Measurements from ENCODE around the gene INCA1.

Gene INCA1

DNA sequence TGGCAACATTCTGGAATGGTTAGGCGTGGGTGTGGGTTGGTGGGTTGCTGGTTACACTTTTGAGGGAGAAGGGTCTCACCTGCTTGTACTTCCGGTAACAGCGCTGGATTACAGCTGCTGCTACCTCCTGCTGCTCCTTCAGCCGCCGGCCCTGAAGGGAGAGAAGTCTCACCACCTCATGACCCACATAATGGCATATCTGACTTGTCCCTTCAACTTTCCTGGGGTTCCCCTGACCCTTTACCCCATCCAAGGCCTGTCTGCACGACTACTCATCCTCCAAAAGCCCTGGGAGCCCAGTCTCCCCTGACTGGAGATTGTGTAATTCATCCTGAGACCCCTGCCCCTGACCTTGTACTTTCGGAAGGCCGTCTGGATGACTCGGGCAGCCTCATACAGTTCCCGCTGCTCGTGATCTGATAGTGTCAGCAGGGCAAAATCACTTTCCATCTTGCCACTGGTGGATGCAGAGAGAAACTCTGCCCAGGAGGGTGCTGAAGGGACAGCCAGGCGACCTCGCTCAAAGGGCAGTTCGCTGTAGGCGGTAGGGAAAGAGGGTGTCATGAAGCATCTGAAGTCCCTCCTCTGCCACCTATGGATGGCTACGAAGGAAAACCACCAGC lies 27.7 kb downstream of the INCA1 start:
- DNase-seq, result no peak

DNA sequence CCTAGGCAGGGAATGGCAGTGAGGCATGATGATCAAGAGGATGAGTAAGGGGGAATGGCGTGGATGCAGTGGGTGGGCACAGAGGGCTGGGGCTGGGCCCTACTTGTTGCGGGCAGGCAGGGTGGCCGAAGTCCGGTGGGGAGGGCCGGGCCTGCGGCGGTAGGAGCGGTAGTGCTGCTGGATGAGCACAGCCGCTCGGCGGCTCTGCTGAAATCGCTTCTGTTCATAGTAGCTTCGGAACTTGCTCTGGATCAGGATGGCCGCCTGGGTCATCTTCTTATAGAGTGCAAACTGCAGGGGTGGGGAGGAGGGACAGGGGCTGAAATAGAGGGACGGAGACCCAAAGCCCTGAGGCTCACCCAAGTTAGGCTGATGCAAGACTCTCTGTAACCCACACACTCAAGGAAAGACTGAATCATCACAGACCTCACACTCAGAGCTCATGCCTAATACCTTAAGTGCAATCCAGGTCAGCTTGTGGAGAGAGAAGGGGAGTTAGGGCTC lies 28.2 kb downstream of the INCA1 start:
- DNase-seq, result peak; percentile 36 to 43

DNA sequence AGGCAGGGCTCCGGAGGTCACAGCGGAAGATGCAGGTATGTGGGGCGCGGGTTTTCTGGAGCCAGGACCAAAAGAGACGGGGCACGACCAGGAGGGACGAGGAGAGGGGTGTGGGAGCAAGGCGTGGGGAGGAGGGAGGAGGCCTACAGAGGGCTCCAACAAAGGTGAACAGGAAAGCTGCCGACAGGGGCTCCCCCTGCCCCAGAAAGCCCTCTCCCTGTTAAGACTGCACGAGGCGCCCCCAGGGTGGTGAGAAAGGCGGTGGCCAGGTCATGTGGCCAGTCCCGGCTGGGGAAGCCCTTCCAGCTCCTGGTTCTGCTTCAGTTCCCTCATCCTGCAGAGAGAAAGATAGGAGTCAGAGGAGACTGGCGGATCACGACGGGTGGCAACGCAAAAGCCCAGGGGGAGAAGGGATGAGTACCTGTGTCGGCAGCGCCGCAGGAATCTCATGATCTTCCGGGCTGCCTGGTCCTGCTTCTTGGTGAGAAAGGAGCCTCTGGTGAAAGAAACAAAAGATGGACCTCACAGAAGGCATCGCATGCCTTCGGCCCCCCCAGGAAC lies 28.8 kb downstream of the INCA1 start:
- DNase-seq, result peak in 1 of 2 experiments; percentile 31

DNA sequence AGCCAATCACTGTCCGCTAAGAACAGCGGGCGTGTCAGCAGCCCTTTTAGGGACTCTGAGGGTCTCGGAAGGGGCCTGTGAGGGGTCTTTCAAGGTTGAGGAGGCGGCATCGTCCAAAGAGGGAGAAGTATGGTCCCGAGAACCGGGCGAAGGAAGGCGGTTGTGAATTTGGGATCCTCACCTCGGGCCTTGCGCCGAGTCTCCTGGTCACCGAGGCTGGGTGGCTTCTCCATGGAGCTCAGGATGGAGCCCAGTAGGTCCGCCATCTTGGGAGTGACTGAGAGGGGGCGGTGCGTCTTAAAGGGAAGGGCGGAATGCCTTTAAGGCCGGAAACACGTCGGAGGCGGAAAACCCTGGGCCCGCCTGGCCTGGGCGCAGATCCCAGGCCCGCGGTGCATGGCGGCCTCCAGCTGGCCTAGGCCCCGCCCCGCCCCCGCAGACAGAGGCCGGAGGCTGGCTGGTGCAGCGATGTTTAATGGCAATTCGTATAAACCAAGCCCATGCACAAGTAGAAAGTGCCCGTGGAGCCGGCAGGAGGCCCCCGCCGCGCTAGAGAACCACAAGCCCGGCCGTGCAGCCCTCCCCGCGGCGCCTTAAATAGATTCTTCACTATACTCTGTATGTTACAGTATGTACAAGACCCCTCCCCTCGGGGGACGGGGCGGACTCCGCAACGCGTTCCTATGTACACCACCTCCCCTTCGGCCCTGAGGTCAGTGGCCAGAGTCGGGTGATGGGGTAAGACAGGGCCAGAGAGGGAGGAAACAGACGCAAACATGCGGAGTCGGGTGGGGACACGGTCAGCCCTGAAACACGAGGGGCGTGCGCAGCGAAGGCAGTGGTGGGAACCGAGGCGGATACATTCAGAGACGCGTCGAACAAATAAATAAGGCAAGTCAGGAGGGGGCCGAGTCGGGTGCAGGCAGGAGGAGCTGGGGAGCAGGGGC lies 29.5 kb downstream of the INCA1 start, which contains the start of gene SPAG7:
Gene SPAG7, minus strand, starts transcription at position 279 of the 947 bp plus-strand sequence. Its CDS starts 13 bp downstream, at position 266.
- peak; percentile 88 to 89 for DNase-seq

DNA sequence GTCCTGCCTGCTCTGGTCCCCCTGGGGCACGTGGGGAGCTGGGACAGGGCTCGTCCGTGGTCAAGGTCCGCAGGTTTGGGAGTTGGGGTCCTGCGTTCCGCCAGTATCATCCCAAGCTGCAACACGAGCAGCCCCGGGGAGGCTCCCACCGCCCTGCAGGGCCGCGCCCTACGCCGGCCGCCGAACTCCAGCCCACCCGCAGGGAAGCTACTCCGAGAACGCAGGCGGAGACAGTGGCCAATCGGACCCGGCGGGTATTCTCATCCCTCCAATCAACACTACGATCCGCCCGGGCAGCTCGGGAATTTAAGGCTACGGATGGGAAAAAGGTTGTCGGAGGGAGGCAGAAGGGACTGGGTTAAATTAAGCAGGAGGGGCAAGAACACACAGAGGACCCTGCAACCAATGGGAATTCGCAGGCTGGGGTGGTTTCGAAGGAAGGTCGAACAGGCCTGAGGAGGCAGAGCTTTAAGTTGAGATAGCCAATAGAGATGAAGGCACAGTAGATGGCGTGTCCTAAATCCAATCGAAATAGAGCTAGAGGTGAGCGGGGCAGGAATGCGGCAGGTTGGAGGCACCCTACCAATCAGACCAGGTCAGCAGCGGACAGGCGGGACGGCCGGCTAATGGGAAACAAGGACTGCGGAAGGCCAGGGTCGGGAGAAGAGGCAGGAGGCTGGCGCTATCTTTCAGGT lies 30.3 kb downstream of the INCA1 start:
- peak; percentile 84 to 93 for DNase-seq

DNA sequence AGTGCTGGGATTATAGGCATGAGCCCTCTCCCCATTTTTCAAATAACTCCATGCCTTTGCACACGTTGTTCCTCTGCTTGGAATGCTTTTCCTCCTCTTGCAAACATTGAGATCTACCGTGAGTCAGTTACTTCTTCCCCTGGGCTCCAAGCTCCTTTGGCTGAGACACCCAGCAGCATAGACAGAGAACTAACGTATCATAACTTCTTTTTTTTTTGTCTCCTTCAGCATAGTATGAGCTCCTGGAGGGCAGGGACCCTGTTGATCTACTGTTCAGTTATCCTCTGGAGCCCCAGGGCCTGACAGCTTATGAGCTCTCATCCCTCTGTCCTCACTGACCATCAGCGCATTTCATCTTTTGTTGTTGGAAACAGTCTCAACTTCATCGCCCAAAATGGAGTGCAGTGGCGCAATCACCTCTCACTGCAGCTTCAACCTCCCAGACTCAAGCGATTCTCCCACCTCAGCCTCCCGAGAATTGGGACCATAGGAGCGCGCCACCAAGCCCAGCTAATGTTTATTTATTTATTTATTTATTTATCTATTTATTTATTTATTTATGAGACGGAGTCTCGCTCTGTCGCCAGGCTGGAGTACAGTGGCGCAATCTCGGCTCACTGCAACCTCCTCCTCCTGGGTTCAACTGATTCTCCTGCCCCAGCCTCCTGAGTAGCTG lies 31.9 kb downstream of the INCA1 start:
- no peak for DNase-seq

DNA sequence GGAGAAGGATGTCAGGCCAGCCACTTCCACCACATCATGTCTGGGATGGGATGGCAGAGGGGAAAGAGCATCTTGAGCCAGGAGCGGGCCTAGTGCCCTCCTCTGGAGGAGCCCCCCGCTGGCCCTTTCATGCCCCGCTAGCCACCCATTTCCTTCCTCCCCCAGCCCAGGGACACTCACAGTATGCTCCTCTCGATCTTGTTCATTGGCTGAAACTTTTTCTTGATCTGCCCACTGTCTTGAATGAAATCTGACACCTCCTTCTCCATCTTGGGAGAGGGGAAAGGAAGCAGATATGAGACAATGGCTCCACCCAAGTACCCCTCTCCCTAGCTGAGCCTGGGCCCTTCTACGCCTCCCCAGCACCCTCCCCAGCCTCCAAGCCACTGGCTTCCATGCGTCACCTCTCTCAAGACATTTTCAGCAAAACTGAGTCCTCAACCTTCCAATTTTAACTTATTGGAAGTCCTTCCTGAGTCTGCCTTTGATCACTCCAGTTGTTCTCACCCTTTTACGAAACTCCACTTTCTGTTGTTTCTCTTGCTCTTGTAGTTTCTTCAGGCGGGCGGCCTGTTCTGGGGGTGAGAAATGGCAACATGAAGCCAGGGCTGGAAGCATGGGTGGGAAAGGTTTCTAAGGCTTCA lies 36.9 kb downstream of the INCA1 start:
- DNase-seq, result no peak

DNA sequence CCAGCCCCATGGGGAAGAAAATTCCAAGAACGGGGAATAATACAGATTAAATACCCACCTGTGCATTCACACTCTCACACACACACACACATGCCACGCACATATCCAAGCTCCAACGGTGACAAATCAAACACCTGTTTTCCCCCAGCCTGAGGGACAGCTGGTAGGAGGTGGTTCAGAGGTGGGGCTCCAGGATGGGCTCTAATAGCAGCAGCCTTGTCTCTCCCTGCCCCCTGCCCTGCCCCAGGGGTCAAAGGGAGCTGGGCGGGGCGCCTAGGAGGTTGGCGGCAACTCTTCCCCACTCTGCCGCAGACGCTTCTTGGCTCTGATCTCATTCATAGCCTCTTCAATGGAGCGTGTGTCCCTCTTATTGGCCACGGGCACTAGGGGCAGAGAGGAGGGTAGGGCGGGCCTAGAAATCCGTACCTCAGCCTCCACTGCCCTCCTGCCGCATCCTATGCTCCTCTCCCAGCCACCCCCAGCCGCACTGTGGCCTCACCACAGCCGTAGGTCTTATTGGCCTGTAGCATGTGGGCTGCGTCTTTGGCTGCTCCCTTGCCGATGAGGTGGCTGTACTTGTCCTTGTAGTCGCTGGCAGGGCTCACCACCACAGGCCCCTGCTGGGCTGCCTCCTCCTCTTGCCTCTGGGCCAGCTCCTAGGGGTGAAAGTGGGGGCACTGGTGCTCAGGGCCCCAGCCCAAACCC lies 37.9 kb downstream of the INCA1 start:
- DNase-seq, result no peak

DNA sequence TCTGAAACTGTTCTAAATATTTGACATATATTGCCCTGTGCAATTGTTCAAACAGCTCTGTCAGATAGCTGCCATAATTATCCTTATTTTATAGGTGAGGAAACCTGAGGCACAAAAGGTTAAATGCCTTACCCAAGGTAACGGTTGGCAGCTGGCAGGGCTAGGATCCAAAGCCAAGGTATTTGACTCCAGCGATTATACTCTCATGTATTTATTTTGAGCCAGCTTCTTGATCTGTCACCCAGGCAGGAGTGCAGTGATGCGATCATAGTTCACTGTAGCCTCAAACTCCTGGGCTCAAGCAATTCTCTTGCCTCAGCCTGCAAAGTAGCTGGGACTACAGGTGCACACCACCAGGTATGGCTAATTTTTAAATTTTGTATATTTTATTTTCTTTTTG lies 39.2 kb downstream of the INCA1 start:
- DNase-seq, result no peak

DNA sequence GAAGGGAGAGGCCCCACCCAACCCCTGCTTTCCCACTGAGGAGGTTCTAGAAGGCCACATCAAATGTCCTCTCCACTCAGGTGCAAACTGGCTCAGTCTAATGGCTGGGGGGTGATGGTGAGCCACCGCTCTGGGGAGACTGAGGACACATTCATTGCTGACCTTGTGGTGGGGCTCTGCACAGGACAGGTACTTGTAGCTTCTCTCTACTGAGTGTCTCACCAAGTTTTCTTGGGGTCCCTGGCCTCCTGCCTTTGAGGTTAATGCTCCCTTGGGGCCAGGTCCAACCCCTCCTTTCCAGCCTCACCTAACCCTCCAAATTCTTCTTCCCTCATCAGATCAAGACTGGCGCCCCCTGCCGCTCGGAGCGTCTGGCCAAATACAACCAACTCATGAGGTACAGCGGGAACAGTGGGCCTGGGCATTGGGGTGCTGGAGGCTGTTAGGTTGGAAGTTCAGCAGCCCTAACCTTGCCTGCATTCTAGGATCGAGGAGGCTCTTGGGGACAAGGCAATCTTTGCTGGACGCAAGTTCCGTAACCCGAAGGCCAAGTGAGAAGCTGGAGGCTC lies 40.7 kb downstream of the INCA1 start:
- peak in 1 of 2 experiments; percentile 43 for DNase-seq

DNA sequence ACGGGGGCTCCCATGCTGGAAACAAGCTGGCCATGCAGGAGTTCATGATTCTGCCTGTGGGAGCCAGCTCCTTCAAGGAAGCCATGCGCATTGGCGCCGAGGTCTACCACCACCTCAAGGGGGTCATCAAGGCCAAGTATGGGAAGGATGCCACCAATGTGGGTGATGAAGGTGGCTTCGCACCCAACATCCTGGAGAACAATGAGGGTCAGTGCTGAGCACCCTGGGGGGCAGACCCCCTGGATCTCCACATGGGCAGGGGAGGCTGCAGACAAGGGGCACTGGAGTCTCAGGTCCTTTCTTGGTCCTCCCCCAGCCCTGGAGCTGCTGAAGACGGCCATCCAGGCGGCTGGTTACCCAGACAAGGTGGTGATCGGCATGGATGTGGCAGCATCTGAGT lies 42.2 kb downstream of the INCA1 start:
- no peak for DNase-seq

DNA sequence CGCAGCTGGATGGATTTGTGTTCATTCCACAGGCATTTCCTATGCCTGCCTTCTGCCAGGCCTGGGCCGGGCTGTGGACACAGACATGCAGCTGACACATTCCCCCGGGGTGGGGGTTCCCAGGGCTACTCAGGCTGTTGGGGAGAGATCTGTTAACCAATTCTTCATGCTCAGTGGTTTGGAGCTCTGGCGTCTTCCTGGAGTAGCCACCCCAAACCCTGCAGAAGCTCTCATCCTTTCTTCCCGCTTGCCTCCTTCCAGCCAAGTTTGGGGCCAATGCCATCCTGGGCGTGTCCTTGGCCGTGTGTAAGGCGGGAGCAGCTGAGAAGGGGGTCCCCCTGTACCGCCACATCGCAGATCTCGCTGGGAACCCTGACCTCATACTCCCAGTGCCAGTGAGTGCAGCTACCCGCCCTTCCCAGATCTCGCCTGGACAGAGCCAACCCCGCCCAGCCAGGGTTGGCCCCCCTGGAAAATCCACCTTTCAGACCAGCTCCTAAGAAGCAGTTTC lies 43.8 kb downstream of the INCA1 start:
- DNase-seq, result no peak

DNA sequence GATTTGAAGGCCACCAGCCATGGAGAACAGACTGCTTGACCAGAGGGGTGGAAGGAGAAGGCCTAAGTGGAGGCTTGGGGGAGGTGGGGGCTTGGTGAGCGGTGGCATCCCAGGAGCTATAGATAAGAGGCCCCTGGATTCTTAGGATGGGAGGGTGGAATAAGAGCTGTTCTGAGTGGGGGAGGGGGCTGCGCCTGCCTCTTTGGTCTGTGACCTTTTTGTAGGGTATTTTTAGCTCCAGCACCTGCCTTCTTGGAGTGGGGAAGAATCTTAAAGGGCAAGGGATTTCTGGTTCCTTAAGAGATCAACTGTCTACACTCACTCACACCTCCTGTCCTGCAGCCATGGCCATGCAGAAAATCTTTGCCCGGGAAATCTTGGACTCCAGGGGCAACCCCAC lies 45.8 kb downstream of the INCA1 start:
- DNase-seq, result no peak

DNA sequence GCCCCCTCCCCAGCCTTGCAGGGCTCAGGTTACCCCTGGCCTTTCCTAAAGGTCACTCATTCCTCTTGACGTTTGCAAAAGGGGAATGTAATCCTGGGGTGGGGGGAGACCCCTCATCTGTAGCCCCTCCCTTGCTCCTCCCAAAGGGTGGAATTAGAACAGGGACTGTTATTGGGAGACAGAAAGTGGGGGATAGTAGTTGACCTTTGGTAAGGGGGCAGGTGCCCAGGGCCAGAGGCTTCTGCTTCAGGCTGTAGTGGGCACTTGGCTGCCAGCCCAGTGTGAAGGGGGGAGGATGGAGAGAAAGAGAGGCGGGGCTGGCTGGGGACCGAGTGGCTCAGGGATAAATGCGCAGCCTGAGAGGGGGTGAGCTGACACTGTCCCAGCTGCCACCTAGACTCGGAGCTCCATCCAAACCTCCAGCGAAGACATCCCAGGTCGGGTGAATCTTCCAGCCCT lies 46.5 kb downstream of the INCA1 start, which contains the start of gene ENO3:
Gene ENO3, plus strand, starts transcription at position 374 of the 459 bp plus-strand sequence. CDS start 711 bp downstream, outside the sequence.
- DNase-seq, result no peak

DNA sequence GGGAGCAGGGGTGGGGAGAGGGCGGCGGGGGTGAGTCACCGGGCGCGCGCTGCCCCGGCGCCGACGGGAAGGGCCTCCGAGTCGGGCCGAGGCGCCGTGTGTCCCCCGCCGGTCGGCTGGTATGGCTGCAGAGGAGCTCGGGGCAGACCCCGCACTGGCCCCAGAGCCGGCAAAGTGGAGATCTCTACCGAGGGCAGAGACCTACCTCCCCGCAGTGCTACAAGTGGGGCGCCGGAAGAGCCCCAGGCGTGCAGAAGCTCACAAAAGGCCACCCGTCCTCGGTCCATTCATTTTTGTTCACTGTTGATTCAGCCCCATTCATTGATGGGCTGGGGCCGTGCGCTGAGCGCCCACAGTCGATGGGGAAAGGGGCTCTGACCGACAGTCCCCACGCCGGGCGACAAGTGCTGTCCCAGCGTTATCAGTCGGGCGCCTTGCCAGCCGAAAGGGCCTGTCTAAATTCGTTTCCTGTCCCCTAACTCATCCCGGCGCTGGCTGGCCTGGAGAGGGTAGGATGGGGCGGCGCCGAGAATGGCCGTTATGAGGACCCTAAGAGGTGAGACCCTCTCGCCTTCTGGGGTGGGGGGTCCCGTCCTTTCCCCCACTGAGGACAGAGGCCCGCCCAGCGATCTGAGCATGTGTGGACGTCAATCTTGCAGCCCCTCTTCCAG lies 47.1 kb downstream of the INCA1 start:
- DNase-seq, result peak in 1 of 2 experiments; percentile 39

DNA sequence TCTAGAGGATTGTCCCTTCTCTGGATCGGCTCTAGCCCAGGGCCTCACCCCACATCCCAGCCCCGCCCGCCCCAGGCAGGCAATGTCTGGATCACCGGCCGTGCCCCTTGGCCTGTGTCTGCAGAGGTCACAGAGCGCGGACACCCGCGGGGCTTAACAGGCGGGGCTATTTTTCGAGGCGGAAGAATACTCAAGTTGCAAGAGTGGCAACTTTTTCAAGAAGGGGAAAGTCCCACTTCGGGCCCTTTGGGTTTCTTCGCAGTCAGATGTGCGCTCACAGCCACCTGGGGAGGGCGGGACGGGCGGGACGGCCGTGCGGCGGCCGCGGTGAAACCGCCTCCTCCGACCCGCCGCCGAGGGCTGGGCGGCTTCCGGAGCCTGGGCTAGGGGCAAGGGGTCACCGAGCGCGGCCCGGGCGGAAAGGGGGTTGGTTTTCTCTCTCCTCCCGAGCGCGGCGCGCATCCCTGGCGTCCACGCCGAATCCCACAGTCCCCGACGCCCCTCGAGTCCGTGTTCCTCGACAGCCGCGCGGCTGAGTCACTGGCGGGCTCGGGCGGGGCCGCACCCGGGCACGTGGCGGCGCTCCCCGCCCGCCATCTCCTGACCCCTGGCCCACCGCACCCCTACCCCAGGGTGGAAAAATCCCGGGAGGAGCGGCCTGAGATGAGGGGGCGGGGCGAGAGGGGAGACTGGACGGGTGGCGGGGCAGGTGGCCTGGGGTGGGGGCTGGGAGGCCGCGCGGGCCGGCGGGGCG lies 47.8 kb downstream of the INCA1 start:
- peak; percentile 74 to 78 for DNase-seq

DNA sequence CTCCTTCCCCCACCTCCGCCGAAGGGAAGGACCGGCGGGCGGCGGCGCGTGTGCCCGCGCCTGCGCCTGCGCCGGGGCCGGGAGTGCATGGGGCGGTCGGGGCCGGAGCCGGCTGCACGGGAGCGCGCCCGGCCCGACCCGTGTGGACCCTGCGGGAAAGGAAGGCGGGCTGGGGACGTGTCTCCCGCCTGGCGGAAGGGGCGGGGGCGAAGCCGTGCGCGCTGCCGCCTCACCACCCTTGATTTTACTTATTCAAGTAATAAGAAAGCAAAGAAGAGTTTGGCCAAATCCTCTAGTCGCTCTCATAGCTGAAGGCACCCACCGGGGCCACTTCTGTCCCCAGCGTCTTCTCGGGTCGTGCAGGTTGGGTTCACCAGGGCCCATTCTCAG lies 48.4 kb downstream of the INCA1 start:
- DNase-seq, result peak; percentile 66 to 73

DNA sequence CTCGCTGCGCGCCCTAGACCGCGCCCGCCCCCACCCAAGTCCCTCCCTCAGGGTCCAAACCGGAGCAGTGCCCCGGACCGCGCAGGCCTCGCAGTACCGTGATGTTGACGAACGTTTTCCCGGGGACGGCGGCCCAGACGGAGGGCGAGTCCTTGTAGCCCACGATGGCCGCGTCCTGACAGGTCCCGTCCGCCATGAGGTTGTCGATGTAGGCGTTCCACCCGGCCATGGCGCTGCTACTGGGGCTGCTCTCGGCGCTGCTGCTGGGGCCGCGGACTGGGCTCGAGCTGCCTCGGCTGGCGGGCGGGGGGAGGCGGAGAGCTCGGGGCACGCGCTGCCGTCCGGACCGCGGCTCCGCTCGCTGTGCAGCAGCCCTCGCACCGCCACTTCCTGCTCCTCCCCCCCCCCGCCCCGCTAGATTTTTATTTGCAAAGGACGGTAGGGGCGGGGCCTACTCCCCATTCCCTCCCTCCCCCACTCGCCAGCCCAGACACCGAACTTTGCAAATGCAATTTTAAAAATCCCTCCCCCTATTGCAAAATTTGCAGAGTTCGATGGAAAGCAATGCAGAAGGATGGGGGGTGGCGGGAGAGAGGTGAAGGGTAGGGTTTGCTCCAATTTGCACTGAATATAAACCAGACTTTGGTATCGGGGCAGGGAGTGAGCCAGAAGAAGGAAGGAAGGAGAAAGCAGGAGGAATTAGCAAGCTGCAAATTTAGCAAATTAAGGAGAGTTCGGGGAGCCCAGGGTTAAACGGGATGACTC lies 49.0 kb downstream of the INCA1 start, which contains the start of gene PFN1:
Gene PFN1, minus strand, starts transcription at position 365 of the 765 bp plus-strand sequence. Its CDS starts 136 bp downstream, at position 229.
- peak; percentile 87 to 88 for DNase-seq
